D341Med (cell line): Measurements from ENCODE around the gene SPSB1.

Experiments
- DNase-seq: peaks from one replicate; pipeline ENCODE4 v3.0.0; 2012; ENCODE audit warnings: low spot score

The SPSB1 gene

DNA sequence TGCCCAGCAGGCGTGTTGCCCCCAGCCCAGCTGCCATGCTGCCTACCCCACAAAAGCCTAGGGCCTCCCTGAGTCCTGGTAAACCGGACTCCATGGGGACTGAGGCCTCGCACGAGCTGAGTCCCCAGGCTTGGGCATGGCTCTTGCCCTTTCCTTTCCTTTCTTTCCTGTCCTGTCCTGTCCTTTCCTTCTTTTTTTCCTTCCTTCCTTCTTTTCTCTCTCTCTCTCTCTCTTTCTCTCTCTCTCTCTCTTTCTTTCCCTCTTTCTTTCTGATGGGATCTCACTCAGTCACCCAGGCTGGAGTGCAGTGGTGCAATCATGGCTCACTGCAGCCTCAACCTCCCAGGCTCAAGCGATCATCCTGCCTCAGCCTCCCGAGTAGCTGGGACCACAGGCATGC lies 104.4 kb downstream of the SPSB1 start:
- no peak for DNase-seq

DNA sequence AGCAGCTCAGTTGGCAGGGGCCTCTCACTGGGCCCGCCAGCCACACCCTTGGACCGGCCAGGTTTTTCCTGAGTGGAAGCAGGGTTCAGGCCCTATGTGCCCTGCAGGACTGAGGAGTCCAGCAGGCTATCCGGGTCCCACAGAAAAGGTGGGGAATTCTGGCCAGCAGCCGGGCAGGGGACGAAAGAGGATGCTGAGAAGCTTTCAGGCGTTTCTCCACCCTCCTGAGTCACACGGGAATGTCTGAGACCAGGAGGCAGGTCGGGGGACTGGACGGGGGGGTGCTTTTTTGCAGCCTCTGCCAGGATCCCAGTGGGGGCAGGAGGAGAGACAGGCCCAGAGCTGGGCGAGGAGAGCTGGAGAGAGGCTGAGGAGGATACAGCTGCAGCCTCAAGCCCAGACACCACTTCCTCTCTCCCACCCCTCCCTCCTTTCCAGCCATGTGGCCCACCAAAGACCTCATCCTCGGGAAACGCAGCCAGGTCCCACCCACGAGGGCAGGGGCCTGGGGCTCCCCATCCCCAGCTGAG lies 105.4 kb downstream of the SPSB1 start:
- DNase-seq, result no peak

DNA sequence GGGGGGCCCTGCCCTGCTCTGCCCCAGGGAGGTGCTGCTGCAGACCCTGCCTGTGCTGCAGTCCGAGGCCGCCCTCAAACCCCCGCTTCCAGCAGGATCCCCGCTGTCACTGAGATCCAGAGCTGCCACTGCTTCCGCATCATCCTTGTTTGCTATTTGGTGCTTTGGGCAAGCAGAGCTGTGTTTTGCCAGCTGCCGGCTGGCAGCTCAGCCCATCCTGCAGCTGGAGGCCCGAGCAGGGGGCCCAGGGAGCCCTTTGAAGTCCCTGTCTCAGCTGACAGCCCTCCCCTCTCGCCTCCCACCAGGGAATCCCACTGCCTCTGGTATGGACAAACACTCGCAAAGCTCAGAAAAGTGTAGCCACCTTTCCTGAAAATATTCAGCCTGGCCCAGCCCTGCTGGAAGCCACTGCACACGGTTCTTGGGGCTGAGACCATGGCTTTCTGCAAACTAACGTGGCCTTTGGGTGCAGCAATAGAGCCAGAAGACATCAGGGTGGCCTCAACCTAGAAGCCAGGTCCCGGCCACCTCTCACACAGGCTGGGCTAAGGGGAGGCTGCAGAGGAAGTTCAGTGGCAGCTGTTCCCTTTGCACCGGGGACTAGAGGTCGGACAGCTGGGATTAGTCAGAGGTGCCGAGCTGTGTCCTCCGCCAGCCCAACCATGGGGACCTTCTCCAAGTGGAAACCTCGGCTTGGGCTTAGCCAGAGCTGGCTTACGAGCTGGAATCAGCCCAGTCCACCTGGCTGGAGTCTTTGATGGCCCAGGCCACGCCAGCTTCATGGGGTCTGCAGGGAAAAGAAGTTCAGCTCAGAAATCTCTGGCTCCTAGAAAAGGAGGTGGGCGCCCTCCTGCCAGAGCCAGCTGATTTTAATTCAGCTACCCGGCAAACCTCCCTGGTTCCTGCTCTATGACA lies 107.1 kb downstream of the SPSB1 start:
- DNase-seq, result no peak

DNA sequence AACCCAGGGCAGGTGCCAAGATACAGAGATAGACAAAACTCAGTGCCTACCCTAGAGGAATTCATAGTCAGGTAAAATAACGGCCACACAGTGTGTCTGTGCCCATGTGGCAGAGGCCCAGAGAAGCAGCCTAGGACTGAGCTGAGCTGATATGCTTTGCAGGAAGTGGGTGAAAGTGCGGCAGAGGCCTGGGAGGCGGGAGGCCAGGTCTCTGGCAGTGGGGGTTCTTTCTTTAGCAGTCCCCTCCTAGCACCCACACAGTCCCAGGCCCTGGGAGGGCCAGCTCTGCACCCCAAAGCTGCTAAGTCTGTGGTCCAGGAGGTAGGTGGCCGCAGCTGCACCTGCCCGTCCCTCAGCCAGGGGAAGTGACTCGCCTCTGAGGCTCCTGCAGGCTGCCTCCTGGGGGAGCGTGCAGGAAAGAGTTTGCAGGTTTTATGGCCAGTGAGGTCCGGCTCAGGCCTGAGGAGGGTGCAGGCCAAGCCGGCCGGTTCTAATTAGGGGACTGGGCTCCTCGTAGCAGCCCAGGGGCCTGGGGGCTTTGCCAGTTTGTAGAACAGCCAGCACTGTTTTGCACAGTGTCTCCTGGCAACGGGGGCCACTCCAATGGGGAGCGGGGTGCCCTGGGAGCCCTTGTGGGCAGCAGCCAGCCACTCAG lies 107.9 kb downstream of the SPSB1 start:
- DNase-seq, result no peak

DNA sequence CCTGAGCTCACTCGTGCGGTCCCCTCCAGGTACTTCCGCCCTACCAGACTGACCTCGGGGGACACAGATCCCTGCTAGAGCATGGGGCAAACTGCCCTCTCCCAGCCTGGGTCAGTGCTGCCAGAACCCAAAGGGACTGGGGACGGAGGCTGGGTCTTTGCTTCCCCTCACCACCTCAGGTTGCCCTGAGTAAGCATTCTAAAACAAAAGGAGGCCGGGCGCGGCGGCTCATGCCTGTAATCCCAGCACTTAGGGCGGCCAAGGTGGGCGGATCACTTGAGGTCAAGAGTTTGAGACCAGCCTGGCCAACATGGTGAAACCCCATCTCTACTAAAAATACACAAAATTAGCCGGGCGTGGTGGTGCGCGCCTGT lies 108.4 kb downstream of the SPSB1 start:
- no peak for DNase-seq

DNA sequence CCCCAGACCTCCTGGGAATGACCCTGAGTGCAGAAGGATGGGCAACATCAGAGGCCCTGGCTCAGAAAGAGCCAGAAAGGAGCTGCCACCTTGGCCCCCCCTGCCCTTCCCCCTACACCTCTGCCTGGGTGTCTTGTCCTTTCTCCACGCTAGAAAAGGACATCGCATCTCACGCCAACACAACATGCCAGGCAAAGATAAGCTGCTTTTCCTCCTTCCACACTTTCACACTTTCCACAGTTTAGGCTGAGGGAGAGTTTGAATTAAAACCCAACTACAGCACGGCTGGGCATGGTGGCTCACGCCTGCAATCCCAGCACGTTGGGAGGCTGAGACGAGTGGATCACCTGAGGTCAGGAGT lies 109.5 kb downstream of the SPSB1 start:
- no peak for DNase-seq

DNA sequence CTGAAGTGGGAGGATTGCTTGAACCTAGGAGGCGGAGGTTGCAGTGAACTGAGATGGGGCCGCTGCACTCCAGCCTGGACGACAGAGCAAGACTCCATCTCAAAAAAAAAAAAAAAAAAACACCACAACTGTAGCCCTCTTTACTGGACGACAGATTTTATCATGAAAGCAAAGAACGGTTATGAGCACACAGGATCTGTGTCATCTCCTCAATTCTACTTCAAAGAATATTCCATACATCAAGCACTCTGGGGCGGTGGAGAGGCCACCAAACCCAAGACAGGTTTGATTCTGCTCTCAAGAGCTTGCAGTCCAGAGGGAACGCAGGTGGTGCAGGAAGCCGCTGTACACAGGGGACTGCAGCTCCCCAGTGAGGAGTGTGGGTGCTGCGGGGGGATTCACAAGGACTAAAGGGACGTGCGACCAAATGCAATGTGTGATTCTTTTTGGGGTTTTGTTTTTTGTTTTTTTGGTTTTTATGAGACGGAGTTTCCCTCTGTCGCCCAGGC lies 110.1 kb downstream of the SPSB1 start:
- no peak for DNase-seq

DNA sequence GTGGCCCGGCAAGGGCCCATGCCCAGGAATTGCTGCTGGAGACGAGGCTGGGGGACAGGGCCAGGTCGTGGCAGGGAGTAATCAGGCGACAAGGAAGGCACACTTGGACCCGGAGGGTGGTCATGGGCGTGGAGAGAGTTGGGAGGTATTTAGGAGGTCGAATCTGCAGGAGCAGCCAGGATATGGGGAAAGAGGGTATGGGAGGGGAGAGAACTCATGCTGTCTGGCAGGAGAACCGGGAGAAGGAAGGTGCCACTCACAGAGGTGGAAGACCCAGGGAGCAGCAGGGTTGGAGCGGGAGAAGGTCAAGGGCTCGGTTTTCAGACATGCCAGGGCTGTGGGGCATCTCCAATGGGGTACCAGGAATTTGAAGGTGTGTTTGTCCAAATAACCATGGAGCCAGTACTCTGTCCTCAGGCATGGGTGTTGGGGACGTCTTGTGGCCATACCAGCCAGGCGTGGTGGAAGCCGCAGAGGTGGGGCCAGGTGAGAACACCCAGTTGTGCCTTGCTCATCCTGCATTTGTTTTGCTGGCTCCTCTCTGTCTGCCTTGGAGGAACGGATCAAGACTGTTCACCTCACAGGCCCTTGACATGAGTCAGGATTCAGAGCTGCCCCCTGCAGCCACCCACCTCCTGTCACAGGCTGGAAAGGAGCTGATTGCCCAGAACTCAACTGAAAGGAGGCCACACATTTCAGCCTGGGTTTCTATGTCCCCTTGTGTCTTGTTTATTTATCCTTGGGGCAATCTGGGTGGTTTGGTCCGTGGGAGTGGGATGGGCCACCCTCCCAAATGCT lies 111.6 kb downstream of the SPSB1 start:
- DNase-seq, result no peak

DNA sequence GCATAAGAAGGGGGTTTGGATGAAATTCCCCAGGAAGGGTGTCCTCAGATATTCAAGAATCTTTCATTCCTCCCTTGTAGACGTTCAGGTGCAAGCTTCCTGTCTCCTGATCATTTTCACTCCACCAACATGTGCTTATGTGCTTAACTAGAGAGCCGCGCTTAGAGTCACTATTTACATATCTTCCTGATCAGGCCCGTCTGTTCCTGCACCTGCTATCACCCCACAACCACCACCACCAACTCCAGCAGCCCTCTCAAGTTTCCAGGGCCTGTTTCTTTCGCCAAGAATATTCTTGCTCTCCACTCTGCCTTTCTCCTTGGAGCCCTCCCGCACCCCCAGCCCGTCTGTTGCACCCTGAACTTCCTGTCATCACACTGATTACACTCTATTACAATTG lies 113.4 kb downstream of the SPSB1 start:
- no peak for DNase-seq

DNA sequence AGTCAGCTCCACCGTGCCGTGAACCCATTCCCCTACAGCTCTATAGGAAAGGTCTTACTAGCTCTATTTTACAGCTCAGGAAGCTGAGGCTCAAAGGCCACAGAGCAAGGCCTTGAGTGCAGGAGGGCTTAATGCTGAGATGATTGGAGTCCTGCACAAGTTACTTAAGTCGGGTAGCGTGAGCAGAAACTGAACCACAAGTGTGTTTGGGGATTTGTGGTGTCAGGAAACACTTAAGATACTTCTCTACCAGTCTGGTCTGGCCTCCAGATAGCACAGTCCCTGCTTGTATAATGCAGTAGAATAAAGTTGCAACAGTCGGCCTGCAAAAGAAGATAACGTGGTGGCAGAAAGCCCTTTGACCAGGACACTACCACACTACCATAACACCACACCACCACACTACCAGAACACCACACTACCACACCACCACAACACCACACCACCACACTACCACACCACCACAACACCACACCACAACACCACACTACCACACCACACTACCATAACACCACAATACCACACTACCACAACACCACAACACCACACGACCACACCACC lies 118.1 kb downstream of the SPSB1 start:
- DNase-seq, result peak; percentile 51

DNA sequence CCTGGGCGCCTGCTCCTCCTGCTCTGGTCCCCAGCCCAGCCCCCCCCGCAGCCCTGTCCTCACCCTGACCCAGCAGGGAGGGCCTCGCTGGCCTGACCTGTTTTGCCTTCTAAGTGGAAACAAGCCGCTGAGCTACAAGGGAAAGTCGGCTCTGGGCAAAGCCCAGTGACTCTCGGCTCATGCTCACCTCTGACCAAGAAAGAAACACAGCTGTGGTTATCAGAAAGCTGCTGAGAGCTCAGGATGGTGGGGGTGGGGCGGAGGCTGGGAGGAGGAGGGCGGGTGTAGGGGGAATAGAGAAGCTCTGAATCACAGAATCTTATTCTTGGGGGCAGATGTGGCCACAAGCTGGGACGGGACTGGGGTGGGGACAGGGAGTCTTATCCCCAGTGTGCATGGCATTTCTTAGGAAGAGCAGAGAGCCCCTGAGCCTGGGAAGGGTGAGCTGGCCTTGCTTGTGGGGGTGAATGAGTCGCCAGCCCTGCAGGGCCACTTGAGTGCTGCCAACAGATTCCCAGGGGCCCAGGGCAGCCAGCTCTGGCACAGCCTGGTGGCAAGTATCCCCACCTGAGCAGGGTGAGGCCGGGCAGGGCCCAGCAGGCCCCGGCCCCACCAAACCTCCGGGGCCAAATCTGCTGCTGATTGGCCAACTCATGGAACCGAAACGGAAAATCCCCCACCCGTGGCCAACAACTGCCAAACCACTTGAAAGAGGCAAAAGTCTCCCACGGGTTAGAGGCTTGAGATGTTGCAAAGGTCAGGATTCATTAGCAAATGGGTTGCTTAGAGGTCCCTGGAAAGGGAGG lies 120.6 kb downstream of the SPSB1 start:
- no peak for DNase-seq

DNA sequence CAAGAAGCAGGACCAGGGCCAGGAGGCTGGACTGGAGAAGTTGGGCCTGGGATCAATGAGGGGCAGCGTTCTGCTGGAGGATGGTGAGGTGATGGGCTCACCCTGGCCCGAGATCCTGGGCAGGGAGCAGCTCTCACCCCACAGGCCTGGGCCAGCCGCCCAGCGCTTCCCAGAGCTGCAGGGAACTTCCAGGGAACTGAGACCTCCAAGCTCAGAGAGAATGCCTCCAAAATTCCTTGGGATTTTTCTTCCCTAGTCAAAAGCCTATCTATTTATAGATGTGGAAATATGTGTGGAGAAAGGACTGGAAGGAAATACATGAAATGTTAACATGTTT lies 121.2 kb downstream of the SPSB1 start:
- no peak for DNase-seq

DNA sequence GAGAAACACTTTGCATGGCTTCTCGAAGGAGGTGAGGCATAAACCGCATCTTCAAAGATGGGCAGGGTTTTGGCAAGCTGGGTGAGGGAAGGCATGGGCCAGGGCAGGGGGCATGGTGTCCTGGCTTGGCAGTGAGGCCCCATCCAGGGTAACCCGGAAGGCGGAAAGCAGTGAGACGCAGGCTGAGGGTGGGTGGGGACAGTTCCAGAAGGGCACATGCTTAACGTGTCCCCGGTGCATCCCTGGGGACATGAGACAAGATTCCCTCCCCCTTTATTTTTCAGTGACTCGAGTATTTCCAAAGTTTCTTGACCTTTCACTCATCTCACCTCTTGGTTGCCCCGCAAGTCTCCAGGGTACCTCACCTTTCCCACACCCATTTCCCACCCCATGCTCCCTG lies 123.8 kb downstream of the SPSB1 start:
- no peak for DNase-seq

DNA sequence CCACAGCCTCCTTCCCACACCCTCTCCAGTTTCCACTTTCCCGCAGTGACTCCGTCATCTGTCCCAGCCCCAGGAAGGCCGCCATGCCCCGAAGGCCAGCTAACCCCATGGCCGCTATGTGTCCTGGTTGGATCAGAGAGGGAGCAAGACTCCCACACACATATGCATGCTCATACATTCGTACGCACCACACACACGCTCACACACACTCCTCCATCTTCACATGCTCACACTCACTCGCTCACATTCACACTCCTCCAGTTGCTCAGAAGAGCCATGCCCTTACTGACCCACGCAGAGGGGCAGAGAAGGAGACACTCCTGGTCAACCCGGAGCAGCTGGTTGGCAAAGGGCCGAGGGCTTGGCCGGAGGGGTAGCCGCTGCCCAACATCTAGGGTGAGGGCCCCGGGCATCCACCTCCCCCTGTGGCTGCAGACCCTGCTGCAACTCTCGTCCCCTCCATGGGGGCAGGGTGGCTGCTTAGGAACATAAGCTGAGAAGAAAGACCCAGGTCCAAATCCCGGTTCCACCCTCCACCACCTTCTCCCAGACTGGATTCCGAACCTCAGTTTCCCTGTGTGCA lies 124.3 kb downstream of the SPSB1 start:
- DNase-seq, result no peak

DNA sequence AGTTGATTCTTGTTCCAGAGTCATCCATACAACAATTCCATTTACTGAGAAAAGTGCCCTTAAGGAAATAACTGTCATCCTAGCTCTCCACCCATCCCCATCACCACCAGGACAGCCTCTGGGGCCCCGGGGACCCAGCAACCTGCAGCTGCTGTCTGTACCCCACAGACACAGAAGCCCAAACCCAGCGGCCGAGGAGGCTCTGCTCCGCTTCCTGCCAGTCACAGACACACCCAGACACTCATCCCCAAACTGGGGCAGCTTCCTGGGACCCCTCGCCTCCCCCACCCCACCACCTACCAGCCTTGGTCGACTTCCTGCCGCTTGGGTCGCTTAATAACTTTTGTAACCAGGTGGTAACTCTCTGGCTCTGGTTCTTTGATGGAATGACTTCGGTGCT lies 125.0 kb downstream of the SPSB1 start:
- DNase-seq, result no peak

DNA sequence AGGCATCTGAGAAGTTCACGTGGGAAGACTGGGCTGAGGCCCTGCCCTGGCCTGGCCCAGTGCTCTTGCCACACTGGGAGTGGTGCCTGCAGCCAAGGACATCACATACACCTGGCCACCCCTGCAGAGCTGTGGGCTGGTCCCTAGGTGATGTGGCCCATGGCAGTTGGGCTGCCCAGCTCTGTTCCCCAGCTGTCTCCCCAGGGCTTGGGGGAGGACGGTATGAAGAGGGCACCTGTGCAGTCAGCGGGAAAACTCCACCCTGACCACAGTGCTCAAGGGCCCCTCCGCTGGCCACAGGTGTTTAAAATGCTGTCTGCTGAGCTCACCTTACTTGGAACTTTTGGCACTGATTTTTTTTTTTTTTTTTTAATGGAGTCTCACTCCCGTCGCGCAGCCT lies 126.2 kb downstream of the SPSB1 start:
- DNase-seq, result no peak
